ENCODE measurements around the gene PLPP2.

PLPP2 gene

DNA sequence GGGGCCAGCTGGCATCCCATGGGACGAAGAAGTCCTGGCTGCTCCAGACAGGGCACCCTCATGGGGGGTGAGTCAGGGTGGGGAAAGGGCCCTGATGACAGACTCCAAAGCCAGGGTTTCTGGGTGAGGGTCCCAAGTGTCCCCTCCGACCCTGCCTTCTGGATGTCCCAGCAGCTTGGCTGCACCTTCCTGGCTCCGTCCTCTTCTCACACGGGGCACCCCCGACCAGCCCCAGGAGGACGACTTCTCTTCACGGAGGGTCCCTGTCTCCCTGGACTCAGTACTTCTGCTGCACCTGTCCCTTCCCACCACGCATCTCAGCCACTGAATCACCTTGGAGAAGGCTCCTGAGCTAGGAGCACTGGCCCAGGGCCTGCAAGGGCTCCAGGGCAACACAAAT, 33.5 kb upstream of the PLPP2 start:
- Histone ChIP-seq H3K27me3 (ENCODE audit: insufficient read depth, low read length) (no peaks in the 10 kb centered on the region), H4K20me1 (ENCODE audit: insufficient read depth, low read length) (no peaks in the 10 kb centered on the region), H3K79me2 (ENCODE audit: insufficient read depth, low read length) (no peaks in the 10 kb centered on the region), H2AFZ (ENCODE audit: low read length) (no peak overlapping the region), H3K4me3 (ENCODE audit: low read depth, low read length, poor library complexity, severe bottlenecking) (no peak overlapping the region), H3K36me3 (ENCODE audit: insufficient read depth, low read length) (peaks cover 44% of the 10 kb centered on the region), H3K9me2 (ENCODE audit: low read depth, low read length) (no peaks in the 10 kb centered on the region), H3K27ac (ENCODE audit: low read depth, low read length, poor library complexity, severe bottlenecking) (no peak overlapping the region), H3K4me2 (ENCODE audit: low read length) (no peak overlapping the region), H3F3A (ENCODE audit: insufficient read depth, low read length) (no peaks in the 10 kb centered on the region), H3K9ac (ENCODE audit: low read length) (no peak overlapping the region), H3K4me1 (ENCODE audit: insufficient read depth, low read length, severe bottlenecking) (no peaks in the 10 kb centered on the region), H3K9me3 (ENCODE audit: low read length) (peaks cover 8% of the 10 kb centered on the region; the same call in 1 of the 2 replicates)
- TF ChIP-seq CTCF (IDR thresholded peaks at IDR 0.05; ENCODE audit: low read length) (no peak), EZH2 (IDR thresholded peaks at IDR 0.05; ENCODE audit: borderline replicate concordance, low read length) (no peak)

DNA sequence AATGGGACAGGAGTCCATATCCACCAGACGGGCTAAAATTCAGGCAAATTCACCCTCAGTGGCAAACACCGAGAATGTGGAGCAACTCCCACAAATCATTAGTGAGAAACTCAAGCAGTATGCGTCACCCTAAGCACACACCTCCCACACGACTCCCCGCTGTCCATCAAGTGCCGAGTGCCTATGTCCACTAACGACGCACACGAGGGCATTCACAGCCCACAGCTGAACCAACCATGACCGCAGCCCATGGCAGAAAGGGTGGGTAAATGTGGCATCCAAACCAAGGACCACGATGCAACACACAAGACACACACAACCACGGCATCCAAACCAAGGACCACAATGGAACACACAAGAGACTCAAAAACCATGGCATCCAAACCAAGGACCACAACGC, 31.4 kb upstream of the PLPP2 start:
- no peaks in the 10 kb centered on the region for H3K27me3 ChIP-seq (ENCODE audit: insufficient read depth, low read length)
- H3K36me3 ChIP-seq (ENCODE audit: insufficient read depth, low read length), result peaks cover 34% of the 10 kb centered on the region

DNA sequence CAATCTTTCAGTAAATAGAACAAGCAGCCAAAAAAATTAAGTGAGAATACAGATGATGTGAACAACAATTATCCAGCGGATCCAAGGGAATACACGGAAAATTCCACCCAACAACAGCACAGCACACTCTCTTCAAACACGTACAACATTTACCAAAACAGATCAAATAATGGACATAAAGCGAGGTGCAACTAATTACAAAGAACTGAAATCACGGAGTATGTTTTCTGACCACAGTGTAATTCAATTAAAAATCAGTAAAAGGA, 27.2 kb upstream of the PLPP2 start:
- H3K27ac ChIP-seq (ENCODE audit: low read depth, low read length, poor library complexity, severe bottlenecking), result no peak overlapping the region
- 0 out of 2 replicates have a peak, but pooled peaks cover 4% of the 10 kb centered on the region for H3K9me3 ChIP-seq (ENCODE audit: low read length)
- no peaks in the 10 kb centered on the region for H3K27me3 ChIP-seq (ENCODE audit: insufficient read depth, low read length)
- no peak overlapping the region for H3K9ac ChIP-seq (ENCODE audit: low read length)
- H2AFZ ChIP-seq (ENCODE audit: low read length), result no peak overlapping the region
- no peaks in the 10 kb centered on the region for H3K79me2 ChIP-seq (ENCODE audit: insufficient read depth, low read length)
- no peaks in the 10 kb centered on the region for H3F3A ChIP-seq (ENCODE audit: insufficient read depth, low read length)
- H3K9me2 ChIP-seq (ENCODE audit: low read depth, low read length), result no peaks in the 10 kb centered on the region
- no peak overlapping the region for H3K4me2 ChIP-seq (ENCODE audit: low read length)
- no peak overlapping the region for H3K4me3 ChIP-seq (ENCODE audit: low read depth, low read length, poor library complexity, severe bottlenecking)
- H3K4me1 ChIP-seq (ENCODE audit: insufficient read depth, low read length, severe bottlenecking), result no peaks in the 10 kb centered on the region
- peaks cover 15% of the 10 kb centered on the region for H3K36me3 ChIP-seq (ENCODE audit: insufficient read depth, low read length)
- TF ChIP-seq CTCF (IDR thresholded peaks at IDR 0.05; ENCODE audit: low read length), result no peak
- TF ChIP-seq EZH2 (IDR thresholded peaks at IDR 0.05; ENCODE audit: borderline replicate concordance, low read length), result no peak
- H4K20me1 ChIP-seq (ENCODE audit: insufficient read depth, low read length), result no peaks in the 10 kb centered on the region

More for the DNA sequence above, 31.4 kb upstream of the PLPP2 start:
- H3K4me1 ChIP-seq (ENCODE audit: insufficient read depth, low read length, severe bottlenecking), result no peaks in the 10 kb centered on the region
- 0 out of 2 replicates have a peak, but pooled peaks cover 4% of the 10 kb centered on the region for H3K9me3 ChIP-seq (ENCODE audit: low read length)
- no peak overlapping the region for H3K4me2 ChIP-seq (ENCODE audit: low read length)
- no peaks in the 10 kb centered on the region for H3K79me2 ChIP-seq (ENCODE audit: insufficient read depth, low read length)
- no peaks in the 10 kb centered on the region for H4K20me1 ChIP-seq (ENCODE audit: insufficient read depth, low read length)
- H3K4me3 ChIP-seq (ENCODE audit: low read depth, low read length, poor library complexity, severe bottlenecking), result no peak overlapping the region
- H3K9me2 ChIP-seq (ENCODE audit: low read depth, low read length), result no peaks in the 10 kb centered on the region
- no peak overlapping the region for H3K9ac ChIP-seq (ENCODE audit: low read length)
- H2AFZ ChIP-seq (ENCODE audit: low read length), result no peak overlapping the region
- H3K27ac ChIP-seq (ENCODE audit: low read depth, low read length, poor library complexity, severe bottlenecking), result no peak overlapping the region
- TF ChIP-seq CTCF (IDR thresholded peaks at IDR 0.05; ENCODE audit: low read length) (no peak), EZH2 (IDR thresholded peaks at IDR 0.05; ENCODE audit: borderline replicate concordance, low read length) (no peak)
- no peaks in the 10 kb centered on the region for H3F3A ChIP-seq (ENCODE audit: insufficient read depth, low read length)

Data from OCI-LY1 (cell line).